Progenitor cell of endocrine pancreas (in vitro differentiated cells): ENCODE measurements around the gene HES2. TPM values are rescaled to one million over a fixed set of nuclear protein-coding genes. Genes with fewer than 3 reads are reported as not detected.

Experiments used
- DNase-seq: peaks from one replicate; pipeline ENCODE4 v3.0.0; 2021; ENCODE audit warnings: low spot score; ENCODE audit not compliant: unreplicated experiment
- H3K27ac Mint-ChIP-seq: 2 replicates; pipeline ENCODE4 v1.8.0; 2021; ENCODE audit warnings: mild to moderate bottlenecking, moderate library complexity, mixed read lengths
- H3K27me3 Mint-ChIP-seq: 2 replicates; pipeline ENCODE4 v1.8.0; 2021; ENCODE audit warnings: mixed read lengths
- H3K36me3 Mint-ChIP-seq: 2 replicates; pipeline ENCODE4 v1.8.0; 2022; ENCODE audit warnings: mixed read lengths; ENCODE audit not compliant: insufficient read depth
- H3K4me1 Mint-ChIP-seq: 2 replicates; pipeline ENCODE4 v1.8.0; 2021; ENCODE audit warnings: low read depth, mixed read lengths
- H3K4me3 Mint-ChIP-seq: 2 replicates; pipeline ENCODE4 v1.8.0; 2021; ENCODE audit warnings: low read depth, mild to moderate bottlenecking, moderate library complexity, mixed read lengths
- H3K9me3 Mint-ChIP-seq: 2 replicates; pipeline ENCODE4 v1.8.0; 2021; ENCODE audit warnings: low read depth, mixed read lengths
- total RNA-seq: library from RNA; stranded (reverse); gene quantifications from 2 replicates; pipeline ENCODE4 v1.2.1, GENCODE V29; 2021
- TF ChIP-seq, protein P1 (sequence below): fragments of 200-600 bp; sonication (generic); IDR thresholded peaks from one replicate; pipeline ENCODE4 v1.5.0; 2021; ENCODE audit warnings: antibody characterized with exemption, mild to moderate bottlenecking; ENCODE audit not compliant: unreplicated experiment

HES2 gene
- total RNA-seq, 1 donor from 2014 or later: 0.12 TPM

GRCh38 chr1:6466023-6466422 is 46.3 kb upstream of the HES2 start, which contains the start of gene TNFRSF25:
Gene TNFRSF25 (minus strand): TSS chr1:6466173. CDS start chr1:6466107, 66 bp downstream.
- peaks cover 23% of the 10 kb centered on the region for H3K36me3 Mint-ChIP-seq
- H3K4me1 Mint-ChIP-seq: no peaks in the 10 kb centered on the region
- DNase-seq: no peak
- no peaks in the 10 kb centered on the region for H3K27me3 Mint-ChIP-seq
- no peak within 1 kb of the TSS for H3K27ac Mint-ChIP-seq
- H3K4me3 Mint-ChIP-seq: no peak within 1 kb of the TSS
- TF ChIP-seq, protein P1, sequence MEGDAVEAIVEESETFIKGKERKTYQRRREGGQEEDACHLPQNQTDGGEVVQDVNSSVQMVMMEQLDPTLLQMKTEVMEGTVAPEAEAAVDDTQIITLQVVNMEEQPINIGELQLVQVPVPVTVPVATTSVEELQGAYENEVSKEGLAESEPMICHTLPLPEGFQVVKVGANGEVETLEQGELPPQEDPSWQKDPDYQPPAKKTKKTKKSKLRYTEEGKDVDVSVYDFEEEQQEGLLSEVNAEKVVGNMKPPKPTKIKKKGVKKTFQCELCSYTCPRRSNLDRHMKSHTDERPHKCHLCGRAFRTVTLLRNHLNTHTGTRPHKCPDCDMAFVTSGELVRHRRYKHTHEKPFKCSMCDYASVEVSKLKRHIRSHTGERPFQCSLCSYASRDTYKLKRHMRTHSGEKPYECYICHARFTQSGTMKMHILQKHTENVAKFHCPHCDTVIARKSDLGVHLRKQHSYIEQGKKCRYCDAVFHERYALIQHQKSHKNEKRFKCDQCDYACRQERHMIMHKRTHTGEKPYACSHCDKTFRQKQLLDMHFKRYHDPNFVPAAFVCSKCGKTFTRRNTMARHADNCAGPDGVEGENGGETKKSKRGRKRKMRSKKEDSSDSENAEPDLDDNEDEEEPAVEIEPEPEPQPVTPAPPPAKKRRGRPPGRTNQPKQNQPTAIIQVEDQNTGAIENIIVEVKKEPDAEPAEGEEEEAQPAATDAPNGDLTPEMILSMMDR: no peak
- no peaks in the 10 kb centered on the region for H3K9me3 Mint-ChIP-seq

DNA sequence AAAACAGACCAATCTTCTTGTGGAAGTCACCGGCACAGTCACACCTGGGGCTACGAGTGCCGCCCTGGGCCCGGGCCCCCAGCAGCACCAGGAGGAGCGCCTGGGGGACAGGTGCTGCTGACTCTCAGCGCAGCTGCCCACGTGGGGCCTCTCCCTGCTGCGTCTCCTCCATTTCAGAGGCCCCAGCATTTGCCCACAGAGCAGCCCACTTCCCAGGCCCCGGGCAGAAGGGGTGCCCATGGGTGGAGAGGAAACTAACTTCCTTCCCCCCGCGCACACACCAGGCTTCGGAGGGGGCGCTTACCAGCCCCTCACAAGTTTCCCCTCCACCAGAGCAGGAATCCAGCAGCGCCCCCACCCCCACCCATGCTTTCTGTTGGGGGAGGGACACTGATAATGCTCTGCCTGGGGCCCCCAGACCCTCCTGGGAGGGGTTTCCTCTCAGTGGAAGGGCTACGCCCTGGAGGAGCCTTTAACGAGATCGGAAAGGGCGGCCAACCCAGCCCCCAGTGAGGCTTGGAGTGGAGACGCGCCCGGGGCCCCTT is 45.8 kb upstream of the HES2 start:
- no peak for DNase-seq
- no peaks in the 10 kb centered on the region for H3K4me1 Mint-ChIP-seq
- TF ChIP-seq, protein P1: no peak
- no peaks in the 10 kb centered on the region for H3K27me3 Mint-ChIP-seq
- no peaks in the 10 kb centered on the region for H3K9me3 Mint-ChIP-seq
- no peak overlapping the region for H3K4me3 Mint-ChIP-seq
- peaks cover 26% of the 10 kb centered on the region for H3K36me3 Mint-ChIP-seq
- no peak overlapping the region for H3K27ac Mint-ChIP-seq

GRCh38 chr1:6464915-6465314 is 45.2 kb upstream of the HES2 start:
- no peak for DNase-seq
- TF ChIP-seq, protein P1: no peak
- no peaks in the 10 kb centered on the region for H3K27me3 Mint-ChIP-seq
- H3K27ac Mint-ChIP-seq: no peak overlapping the region
- peaks cover 24% of the 10 kb centered on the region for H3K36me3 Mint-ChIP-seq
- H3K9me3 Mint-ChIP-seq: no peaks in the 10 kb centered on the region
- H3K4me3 Mint-ChIP-seq: no peak overlapping the region
- no peaks in the 10 kb centered on the region for H3K4me1 Mint-ChIP-seq

- TF ChIP-seq, protein P1: no peak
- Mint-ChIP-seq H3K4me1 (no peaks in the 10 kb centered on the region), H3K27me3 (no peaks in the 10 kb centered on the region), H3K9me3 (no peaks in the 10 kb centered on the region), H3K4me3 (no peak overlapping the region), H3K36me3 (peaks cover 24% of the 10 kb centered on the region), H3K27ac (peak overlapping the region; percentile 18)
- DNase-seq: no peak
Observed at GRCh38 chr1:6464514-6464836, 44.8 kb upstream of the HES2 start.

DNA sequence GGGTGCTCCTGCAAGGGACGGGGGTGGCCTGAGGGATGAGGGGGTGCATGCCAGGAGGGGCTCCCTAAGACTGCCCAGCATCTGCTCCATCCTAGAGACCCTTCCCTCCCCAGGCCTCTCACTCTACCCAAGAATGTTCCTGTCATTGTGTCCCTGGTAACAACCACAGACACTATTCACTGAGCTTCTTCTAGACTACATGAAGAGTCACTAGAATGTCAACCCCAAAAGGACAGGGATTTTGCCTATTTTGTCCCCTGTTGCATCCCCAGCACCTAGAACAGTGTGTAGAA is 43.3 kb upstream of the HES2 start:
- TF ChIP-seq, protein P1: no peak
- DNase-seq: no peak
- Mint-ChIP-seq H3K4me1 (no peaks in the 10 kb centered on the region), H3K36me3 (peaks cover 18% of the 10 kb centered on the region), H3K27me3 (no peaks in the 10 kb centered on the region), H3K9me3 (no peaks in the 10 kb centered on the region), H3K27ac (no peak overlapping the region), H3K4me3 (no peak overlapping the region)
